Activated CD8-positive, alpha-beta T cell treated with anti-CD3 and anti-CD28 coated beads for 36 hours (primary cell): Measurements from ENCODE around the gene YPEL4. TPM values are rescaled to one million over a fixed set of nuclear protein-coding genes. Genes with fewer than 3 reads are reported as not detected.

Experiments
- ATAC-seq: fragments of 200-7000 bp; cut with Tn5 transposase; one replicate; pipeline ENCODE4 v1.10.0; 2021; ENCODE audit warnings: mild to moderate bottlenecking, moderate library complexity
- CTCF ChIA-PET: fragments of 350-600 bp; sonication (Branson Sonifier 250); formaldehyde crosslinking; loops from one replicate; lab custom pipeline; 2021; ENCODE audit warnings: antibody characterized with exemption; lab: Charles Lee
- POLR2A ChIA-PET: fragments of 350-600 bp; sonication (Branson Sonifier 250); formaldehyde crosslinking; loops from one replicate; lab custom pipeline; 2021; ENCODE audit warnings: antibody characterized with exemption; lab: Charles Lee
- DNase-seq: peaks from one replicate; pipeline ENCODE4 v3.0.0-alpha.2; 2020
- H3K27ac Mint-ChIP-seq: one replicate; pipeline ENCODE4 v1.8.0; 2021; ENCODE audit warnings: mild to moderate bottlenecking, mixed read lengths
- H3K27me3 Mint-ChIP-seq: one replicate; pipeline ENCODE4 v1.8.0; 2021; ENCODE audit warnings: mixed read lengths
- H3K36me3 Mint-ChIP-seq: one replicate; pipeline ENCODE4 v1.8.0; 2021; ENCODE audit warnings: low read depth, mixed read lengths
- H3K4me1 Mint-ChIP-seq: one replicate; pipeline ENCODE4 v1.8.0; 2021; ENCODE audit warnings: low read depth, mixed read lengths
- H3K4me3 Mint-ChIP-seq: one replicate; pipeline ENCODE4 v1.8.0; 2021; ENCODE audit warnings: mild to moderate bottlenecking, moderate library complexity, mixed read lengths
- H3K9me3 Mint-ChIP-seq: one replicate; pipeline ENCODE4 v1.8.0; 2021; ENCODE audit warnings: mixed read lengths
- intact Hi-C: fragments of 100-400 bp; cut with micrococcal nuclease; formaldehyde crosslinking; loops from one replicate; pipeline ENCODE4 v1.10.0; 2022
- total RNA-seq, 2 experiments: library from RNA; stranded (reverse); gene quantifications; one replicate each; pipeline ENCODE4 v1.2.3, GENCODE V29; 2021
- TF ChIP-seq, protein P1 (sequence below): fragments of 200-600 bp; IDR thresholded peaks from one replicate; pipeline ENCODE4 v1.8.0; 2022; ENCODE audit warnings: antibody characterized with exemption, mild to moderate bottlenecking

YPEL4 gene
- total RNA-seq, 2 experiments from 2014 or later, result 0.43 to 0.54 TPM

GRCh38 chr11:57604296-57605027 lies 45.2 kb downstream of the YPEL4 start:
- no peak overlapping the region for H3K27ac Mint-ChIP-seq
- ChIA-PET CTCF (interaction anchor here (0.6 to 1.9 kb wide), 5 partner anchors 28 to 111 kb away, joined by 3 to 6 read pairs (median 4); no protein-coding TSS in a partner anchor), POLR2A (interaction anchor here (0.9 kb wide), 1 partner anchor 14 kb away, joined by 3 read pairs; no protein-coding TSS in a partner anchor)
- DNase-seq, result no peak
- no peaks in the 10 kb centered on the region for H3K9me3 Mint-ChIP-seq
- H3K27me3 Mint-ChIP-seq, result peaks cover 3% of the 10 kb centered on the region
- no peak for ATAC-seq
- intact Hi-C loops, result no loop called here
- H3K36me3 Mint-ChIP-seq, result no peaks in the 10 kb centered on the region
- H3K4me1 Mint-ChIP-seq, result no peaks in the 10 kb centered on the region
- TF ChIP-seq, protein P1, sequence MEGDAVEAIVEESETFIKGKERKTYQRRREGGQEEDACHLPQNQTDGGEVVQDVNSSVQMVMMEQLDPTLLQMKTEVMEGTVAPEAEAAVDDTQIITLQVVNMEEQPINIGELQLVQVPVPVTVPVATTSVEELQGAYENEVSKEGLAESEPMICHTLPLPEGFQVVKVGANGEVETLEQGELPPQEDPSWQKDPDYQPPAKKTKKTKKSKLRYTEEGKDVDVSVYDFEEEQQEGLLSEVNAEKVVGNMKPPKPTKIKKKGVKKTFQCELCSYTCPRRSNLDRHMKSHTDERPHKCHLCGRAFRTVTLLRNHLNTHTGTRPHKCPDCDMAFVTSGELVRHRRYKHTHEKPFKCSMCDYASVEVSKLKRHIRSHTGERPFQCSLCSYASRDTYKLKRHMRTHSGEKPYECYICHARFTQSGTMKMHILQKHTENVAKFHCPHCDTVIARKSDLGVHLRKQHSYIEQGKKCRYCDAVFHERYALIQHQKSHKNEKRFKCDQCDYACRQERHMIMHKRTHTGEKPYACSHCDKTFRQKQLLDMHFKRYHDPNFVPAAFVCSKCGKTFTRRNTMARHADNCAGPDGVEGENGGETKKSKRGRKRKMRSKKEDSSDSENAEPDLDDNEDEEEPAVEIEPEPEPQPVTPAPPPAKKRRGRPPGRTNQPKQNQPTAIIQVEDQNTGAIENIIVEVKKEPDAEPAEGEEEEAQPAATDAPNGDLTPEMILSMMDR, result no peak
- no peak overlapping the region for H3K4me3 Mint-ChIP-seq

DNA sequence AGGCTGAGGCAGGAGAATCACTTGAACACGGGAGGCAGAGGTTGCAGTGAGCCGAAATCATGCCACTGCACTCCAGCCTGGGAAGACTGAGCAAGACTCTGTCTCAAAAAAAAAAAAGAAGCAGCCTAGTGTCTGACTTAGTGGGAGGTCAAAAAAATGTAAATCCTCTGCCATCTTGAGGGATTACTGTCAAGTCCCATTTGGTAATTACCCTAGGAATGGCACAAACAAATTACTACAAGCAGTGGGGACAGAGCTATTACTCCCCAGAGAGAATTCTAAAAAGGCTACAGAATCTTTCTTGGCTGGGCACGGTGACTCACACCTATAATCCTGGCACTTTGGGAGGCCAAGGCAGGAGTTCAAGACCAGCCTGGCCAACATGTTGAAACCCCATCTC lies 48.4 kb downstream of the YPEL4 start:
- ChIA-PET CTCF (interaction anchor here (0.8 kb wide), 1 partner anchor 40 kb away, joined by 3 read pairs; no protein-coding TSS in a partner anchor), POLR2A (interaction anchor here (0.6 kb wide), 1 partner anchor 617 kb away, joined by 4 read pairs; no protein-coding TSS in a partner anchor)
- TF ChIP-seq, protein P1, result no peak
- no peak for ATAC-seq
- intact Hi-C loops, result no loop called here
- Mint-ChIP-seq H3K27ac (no peak overlapping the region), H3K27me3 (peaks cover 19% of the 10 kb centered on the region), H3K9me3 (no peaks in the 10 kb centered on the region), H3K4me1 (no peaks in the 10 kb centered on the region), H3K36me3 (no peaks in the 10 kb centered on the region), H3K4me3 (no peak overlapping the region)
- no peak for DNase-seq

DNA sequence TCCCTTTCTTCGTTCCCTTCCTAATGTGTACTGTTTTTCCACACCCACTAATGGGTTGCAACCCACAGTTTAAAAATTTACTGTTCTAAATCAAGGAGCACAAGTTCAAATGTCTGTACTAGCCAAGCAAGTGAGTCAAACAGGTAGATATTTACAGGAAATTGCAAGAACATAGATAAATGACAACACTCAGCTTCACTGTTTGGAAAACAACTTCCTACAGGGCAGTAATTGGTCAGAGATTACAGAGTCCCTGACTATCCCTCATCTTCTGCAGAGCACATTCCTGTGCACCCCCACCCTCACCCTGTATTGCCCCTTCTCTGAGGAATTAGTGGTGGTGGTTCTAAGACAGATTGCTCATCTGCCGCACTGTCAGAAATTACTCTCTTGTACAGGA lies 50.3 kb downstream of the YPEL4 start:
- TF ChIP-seq, protein P1, result no peak
- Mint-ChIP-seq H3K27ac (no peak overlapping the region), H3K9me3 (no peaks in the 10 kb centered on the region), H3K4me3 (no peak overlapping the region), H3K36me3 (no peaks in the 10 kb centered on the region), H3K27me3 (peaks cover 19% of the 10 kb centered on the region), H3K4me1 (no peaks in the 10 kb centered on the region)
- ATAC-seq (no peak), DNase-seq (no peak)
- ChIA-PET CTCF (interaction anchor here (1.8 kb wide), 1 partner anchor 45 kb away, joined by 6 read pairs; no protein-coding TSS in a partner anchor), POLR2A (interaction anchor here (1.0 kb wide), 1 partner anchor 31 kb away, joined by 4 read pairs; no protein-coding TSS in a partner anchor)
- intact Hi-C loops, result no loop called here

DNA sequence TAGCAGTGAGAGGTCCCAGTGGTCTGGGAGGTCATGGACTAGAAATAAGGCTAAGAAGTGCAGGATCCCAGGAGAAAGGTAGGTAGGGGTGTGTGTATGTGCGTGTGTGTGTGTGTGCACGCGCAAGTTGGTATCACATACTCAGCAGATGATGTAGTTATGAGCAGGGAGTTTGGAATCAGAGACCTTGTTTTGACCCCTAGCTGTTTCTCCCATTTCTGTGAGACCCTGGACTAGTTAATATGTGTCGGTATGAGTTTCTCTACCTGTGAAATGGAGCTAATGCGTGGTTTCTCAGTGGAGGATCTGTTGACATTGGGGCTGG lies 50.9 kb downstream of the YPEL4 start:
- POLR2A ChIA-PET, result interaction anchor here (1.0 to 1.3 kb wide), 2 partner anchors 30 to 63 kb away, joined by 3 to 4 read pairs; no protein-coding TSS in a partner anchor
- H3K36me3 Mint-ChIP-seq, result no peaks in the 10 kb centered on the region
- CTCF ChIA-PET, result interaction anchor here (0.9 to 1.8 kb wide), 2 partner anchors 45 to 105 kb away, joined by 3 to 6 read pairs; no protein-coding TSS in a partner anchor

More for the DNA sequence above, 50.9 kb downstream of the YPEL4 start:
- H3K27ac Mint-ChIP-seq, result no peak overlapping the region
- TF ChIP-seq, protein P1, result no peak
- H3K4me3 Mint-ChIP-seq, result no peak overlapping the region
- H3K4me1 Mint-ChIP-seq, result no peaks in the 10 kb centered on the region
- DNase-seq (no peak), ATAC-seq (no peak)
- intact Hi-C loops, result no loop called here
- H3K27me3 Mint-ChIP-seq, result peaks cover 23% of the 10 kb centered on the region
- no peaks in the 10 kb centered on the region for H3K9me3 Mint-ChIP-seq
